GM19324 (cell line): Measurements from ENCODE around the gene MOSPD3.

Experiments used
- ATAC-seq: cut with Tn5 transposase; IDR thresholded peaks from one replicate; pipeline ENCODE4 v1.9.1; 2021; ENCODE audit warnings: mild to moderate bottlenecking, moderate library complexity; ENCODE audit not compliant: unreplicated experiment, low FRiP score

The MOSPD3 gene

GRCh38 chr7:100590077-100590737 is 22.1 kb upstream of the MOSPD3 start:
- no peak for ATAC-seq

- ATAC-seq: no peak
Observed at GRCh38 chr7:100591596-100591995, 20.7 kb upstream of the MOSPD3 start.

GRCh38 chr7:100595188-100595587 is 17.2 kb upstream of the MOSPD3 start:
- ATAC-seq: no peak

GRCh38 chr7:100598425-100598824 is 13.9 kb upstream of the MOSPD3 start:
- ATAC-seq: no peak

- no peak for ATAC-seq
Observed at GRCh38 chr7:100599911-100600729, 12.2 kb upstream of the MOSPD3 start.

- no peak for ATAC-seq
Observed at GRCh38 chr7:100600730-100601038, 11.7 kb upstream of the MOSPD3 start.

GRCh38 chr7:100602889-100603725 is 9.2 kb upstream of the MOSPD3 start:
- ATAC-seq: no peak

- no peak for ATAC-seq
Observed at GRCh38 chr7:100603726-100604027, 8.7 kb upstream of the MOSPD3 start.

- ATAC-seq: no peak
Observed at GRCh38 chr7:100604028-100604975, 8.0 kb upstream of the MOSPD3 start.

- no peak for ATAC-seq
Observed at GRCh38 chr7:100604976-100605911, 7.1 kb upstream of the MOSPD3 start.

GRCh38 chr7:100606313-100606712 is 6.0 kb upstream of the MOSPD3 start:
- no peak for ATAC-seq

GRCh38 chr7:100607111-100607510 is 5.2 kb upstream of the MOSPD3 start:
- no peak for ATAC-seq

- ATAC-seq: no peak
Observed at GRCh38 chr7:100609958-100610357, 2.4 kb upstream of the MOSPD3 start.

GRCh38 chr7:100612730-100613390 is 520 bp downstream of the MOSPD3 start:
- ATAC-seq: peak; percentile 1

GRCh38 chr7:100613412-100614175 is 1.3 kb downstream of the MOSPD3 start:
- ATAC-seq: no peak

- no peak for ATAC-seq
Observed at GRCh38 chr7:100614308-100614861, 2.0 kb downstream of the MOSPD3 start.

GRCh38 chr7:100620239-100620638 is 7.9 kb downstream of the MOSPD3 start:
- ATAC-seq: no peak

- no peak for ATAC-seq
Observed at GRCh38 chr7:100620804-100621203, 8.5 kb downstream of the MOSPD3 start.
